IPS-18a (cell line): ENCODE data around the gene AMBN.

Source experiments
- H3K27ac ChIP-seq: one replicate; pipeline ENCODE4 v1.5.1; 2013; ENCODE audit warnings: low read length
- H3K27me3 ChIP-seq: one replicate; pipeline ENCODE4 v1.6.1; 2013; ENCODE audit warnings: mild to moderate bottlenecking, low read length; ENCODE audit not compliant: control insufficient read depth, insufficient read depth
- H3K36me3 ChIP-seq: one replicate; pipeline ENCODE4 v1.6.1; 2013; ENCODE audit warnings: low read depth, low read length; ENCODE audit not compliant: control insufficient read depth
- H3K4me1 ChIP-seq: one replicate; pipeline ENCODE4 v1.6.1; 2013; ENCODE audit warnings: low read depth, low read length; ENCODE audit not compliant: control insufficient read depth
- H3K4me3 ChIP-seq: one replicate; pipeline ENCODE4 v1.5.1; 2013; ENCODE audit warnings: low read length
- H3K9ac ChIP-seq: one replicate; pipeline ENCODE4 v1.6.1; 2013; ENCODE audit warnings: mild to moderate bottlenecking, low read length, moderate library complexity
- H3K9me3 ChIP-seq: one replicate; pipeline ENCODE4 v1.6.1; 2013; ENCODE audit warnings: low read depth, low read length; ENCODE audit not compliant: control insufficient read depth

Gene AMBN

DNA sequence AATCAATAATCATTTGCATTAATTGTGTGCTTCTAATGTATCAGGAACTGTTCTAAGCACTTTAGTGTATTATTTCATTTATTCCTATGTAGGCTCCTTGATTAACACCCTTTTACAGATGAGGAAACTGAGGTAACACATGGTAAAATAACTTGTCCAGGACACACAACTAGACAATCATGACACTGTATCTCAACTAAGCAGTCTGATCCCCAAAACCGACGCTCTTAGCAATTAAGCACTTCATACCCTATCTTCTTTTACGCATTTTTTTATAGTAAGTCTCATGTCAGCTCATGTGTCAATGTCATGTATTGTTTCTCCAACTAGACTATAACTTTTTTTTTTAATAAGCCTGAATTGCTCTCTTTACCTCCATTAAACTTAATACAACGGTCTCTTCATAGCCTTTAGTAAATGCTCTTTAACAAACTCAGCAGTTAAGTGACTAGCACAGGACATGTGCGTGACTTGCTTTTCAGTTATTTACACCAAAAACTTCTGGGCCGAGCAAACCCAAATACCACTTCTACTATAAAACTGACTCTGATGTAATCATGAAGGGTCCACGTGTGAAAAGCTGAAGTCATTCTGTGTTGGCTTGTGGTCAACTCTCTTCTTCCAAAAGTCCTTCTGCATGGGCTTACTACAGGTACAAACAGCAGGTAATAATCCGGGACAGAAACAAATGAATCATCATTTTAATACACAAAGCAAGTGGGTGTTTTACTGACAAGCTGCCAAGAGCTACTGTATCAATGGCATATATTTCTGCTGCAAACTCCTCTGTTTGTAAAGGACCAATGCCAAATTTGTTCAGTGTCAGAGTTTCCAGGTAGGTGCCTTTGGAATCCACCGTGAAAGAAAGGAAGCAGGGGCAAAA, 7.9 kb upstream of the AMBN start:
- H3K27ac ChIP-seq: no peak overlapping the region
- H3K9ac ChIP-seq: no peak overlapping the region
- no peak overlapping the region for H3K4me3 ChIP-seq
- H3K36me3 ChIP-seq: no peaks in the 10 kb centered on the region
- H3K27me3 ChIP-seq: no peaks in the 10 kb centered on the region
- no peaks in the 10 kb centered on the region for H3K9me3 ChIP-seq
- no peaks in the 10 kb centered on the region for H3K4me1 ChIP-seq

DNA sequence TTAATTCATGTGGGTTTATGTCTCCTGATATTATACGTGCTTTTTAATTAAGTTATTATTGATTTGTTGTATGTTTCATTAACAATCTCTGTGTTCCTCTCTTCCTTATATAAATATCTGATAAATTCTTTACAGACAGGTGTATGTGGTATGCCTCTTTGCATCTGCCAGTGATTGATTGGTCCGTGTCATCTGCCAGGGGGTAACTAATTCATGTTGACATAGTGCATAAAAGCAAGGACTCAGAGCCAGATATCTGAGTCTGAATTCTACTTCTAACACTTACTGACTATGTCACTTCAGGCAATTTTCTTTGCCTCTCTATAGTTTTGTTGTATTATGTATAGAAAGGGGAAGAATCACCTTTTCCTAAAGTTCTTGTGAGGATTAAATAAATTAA, 5.2 kb upstream of the AMBN start:
- Histone ChIP-seq H3K4me3 (no peak overlapping the region), H3K36me3 (no peaks in the 10 kb centered on the region), H3K27ac (no peak overlapping the region), H3K4me1 (no peaks in the 10 kb centered on the region), H3K27me3 (no peaks in the 10 kb centered on the region), H3K9ac (no peak overlapping the region), H3K9me3 (no peaks in the 10 kb centered on the region)

- no peaks in the 10 kb centered on the region for H3K4me1 ChIP-seq
- no peak overlapping the region for H3K4me3 ChIP-seq
- no peaks in the 10 kb centered on the region for H3K27me3 ChIP-seq
- H3K9ac ChIP-seq: no peak overlapping the region
- no peak overlapping the region for H3K27ac ChIP-seq
- no peaks in the 10 kb centered on the region for H3K9me3 ChIP-seq
- no peaks in the 10 kb centered on the region for H3K36me3 ChIP-seq
These were observed 2.3 kb upstream of the AMBN start for GRCh38 chr4:70589785-70590184.

DNA sequence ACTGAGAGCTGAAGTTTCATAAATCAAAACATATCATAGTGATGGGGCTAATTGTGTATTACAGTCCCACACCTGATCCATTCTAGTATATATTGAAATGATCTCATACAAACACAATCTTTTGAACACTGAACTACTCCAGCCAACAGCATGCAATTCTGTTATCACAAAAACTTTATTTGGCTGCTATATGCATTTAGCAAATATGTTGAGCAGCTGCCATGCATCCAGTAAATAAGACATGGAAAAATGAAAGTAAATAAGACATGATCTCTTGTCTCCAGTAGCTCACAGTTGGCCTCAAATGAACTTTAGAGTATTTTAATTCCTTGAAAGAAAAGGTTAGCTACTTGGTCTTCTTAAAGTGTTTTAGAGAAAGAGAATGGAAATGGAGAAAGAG, 2.1 kb downstream of the AMBN start:
- Histone ChIP-seq H3K4me3 (no peak overlapping the region), H3K9ac (no peak overlapping the region), H3K27ac (no peak overlapping the region), H3K9me3 (no peaks in the 10 kb centered on the region), H3K4me1 (no peaks in the 10 kb centered on the region), H3K36me3 (no peaks in the 10 kb centered on the region), H3K27me3 (no peaks in the 10 kb centered on the region)

DNA sequence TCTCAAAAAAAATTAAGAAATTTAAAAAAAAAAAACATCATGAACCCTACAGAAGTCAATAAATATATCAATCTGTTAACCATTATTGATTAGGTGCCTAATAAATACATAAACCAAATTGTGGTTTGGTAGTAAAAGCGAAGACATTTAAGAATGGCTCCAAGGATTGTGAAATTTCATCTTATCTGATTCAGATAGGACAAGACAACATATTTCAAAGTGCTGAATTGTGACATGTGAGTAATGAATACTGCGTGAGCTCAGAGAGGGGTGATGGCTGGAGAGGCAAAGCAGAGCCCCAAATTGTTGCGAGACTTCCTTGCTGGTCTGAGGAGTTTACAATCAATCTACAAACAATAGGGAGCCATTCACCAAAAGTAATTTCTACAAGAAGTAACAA, 8.2 kb downstream of the AMBN start:
- no peaks in the 10 kb centered on the region for H3K4me1 ChIP-seq
- no peaks in the 10 kb centered on the region for H3K27me3 ChIP-seq

GRCh38 chr4:70600977-70601376, 8.9 kb downstream of the AMBN start:
- Histone ChIP-seq H3K27me3 (no peaks in the 10 kb centered on the region), H3K36me3 (no peaks in the 10 kb centered on the region)

More for the DNA sequence above, 8.2 kb downstream of the AMBN start:
- Histone ChIP-seq H3K36me3 (no peaks in the 10 kb centered on the region), H3K4me3 (no peak overlapping the region), H3K27ac (no peak overlapping the region), H3K9ac (no peak overlapping the region), H3K9me3 (no peaks in the 10 kb centered on the region)

DNA sequence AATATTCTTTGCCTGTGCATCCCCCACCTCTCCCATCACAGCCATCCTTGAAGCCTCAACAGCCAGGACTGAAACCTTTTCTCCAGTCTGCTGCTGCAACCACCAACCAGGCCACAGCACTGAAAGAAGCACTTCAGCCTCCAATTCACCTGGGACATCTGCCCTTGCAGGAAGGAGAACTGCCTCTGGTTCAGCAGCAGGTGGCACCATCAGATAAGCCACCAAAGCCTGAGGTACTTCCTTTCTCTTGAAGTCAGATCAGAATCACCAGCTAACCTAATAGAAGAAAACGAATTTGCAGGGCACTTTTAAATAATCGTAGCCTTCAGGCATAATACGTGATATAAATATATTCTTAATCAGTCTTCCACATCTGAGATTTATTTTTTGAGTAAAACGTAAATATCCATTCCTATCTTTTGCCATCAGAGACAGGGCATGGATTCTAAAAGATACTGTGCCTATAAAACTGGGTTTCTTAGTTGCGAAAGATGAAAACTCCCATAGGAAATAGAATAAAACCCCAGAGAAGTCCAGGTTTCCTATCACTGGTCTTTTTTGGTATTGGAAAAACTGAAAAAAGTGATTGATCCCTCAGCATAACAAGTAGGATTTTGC, 9.5 kb downstream of the AMBN start:
- H3K9me3 ChIP-seq: no peaks in the 10 kb centered on the region
- no peaks in the 10 kb centered on the region for H3K27me3 ChIP-seq
- H3K4me3 ChIP-seq: no peak overlapping the region
- H3K27ac ChIP-seq: no peak overlapping the region
- no peak overlapping the region for H3K9ac ChIP-seq
- H3K4me1 ChIP-seq: no peaks in the 10 kb centered on the region
- H3K36me3 ChIP-seq: no peaks in the 10 kb centered on the region

More at GRCh38 chr4:70600977-70601376, 8.9 kb downstream of the AMBN start:
- no peak overlapping the region for H3K4me3 ChIP-seq
- no peaks in the 10 kb centered on the region for H3K9me3 ChIP-seq
- no peak overlapping the region for H3K27ac ChIP-seq
- no peak overlapping the region for H3K9ac ChIP-seq
- no peaks in the 10 kb centered on the region for H3K4me1 ChIP-seq

DNA sequence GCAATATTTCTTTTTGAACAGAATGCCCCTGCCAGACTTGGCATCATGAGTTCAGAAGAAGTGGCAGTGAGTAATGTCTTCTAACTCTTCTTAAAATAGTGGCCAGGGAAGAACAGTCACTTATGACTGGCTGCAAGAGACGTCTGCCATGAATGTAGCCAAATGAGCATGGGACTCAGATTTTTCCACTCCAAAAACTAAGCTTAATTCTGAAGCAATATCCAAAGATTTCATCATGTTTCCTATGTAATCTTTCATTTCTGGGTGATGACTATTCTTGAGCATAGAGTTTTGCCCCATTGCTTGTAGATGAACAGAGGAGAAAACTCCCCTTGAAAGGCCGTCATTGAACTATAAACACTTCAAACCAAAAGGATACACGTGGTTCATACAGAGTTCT, 11.8 kb downstream of the AMBN start:
- Histone ChIP-seq H3K4me1 (no peaks in the 10 kb centered on the region), H3K9ac (no peak overlapping the region), H3K27me3 (no peaks in the 10 kb centered on the region), H3K9me3 (no peaks in the 10 kb centered on the region), H3K27ac (no peak overlapping the region), H3K36me3 (no peaks in the 10 kb centered on the region), H3K4me3 (no peak overlapping the region)

GRCh38 chr4:70606459-70606858, 14.4 kb downstream of the AMBN start:
- H3K36me3 ChIP-seq: no peaks in the 10 kb centered on the region
- H3K4me3 ChIP-seq: no peak overlapping the region
- no peaks in the 10 kb centered on the region for H3K9me3 ChIP-seq
- no peaks in the 10 kb centered on the region for H3K4me1 ChIP-seq
- H3K27ac ChIP-seq: no peak overlapping the region
- H3K9ac ChIP-seq: no peak overlapping the region
- H3K27me3 ChIP-seq: no peaks in the 10 kb centered on the region

DNA sequence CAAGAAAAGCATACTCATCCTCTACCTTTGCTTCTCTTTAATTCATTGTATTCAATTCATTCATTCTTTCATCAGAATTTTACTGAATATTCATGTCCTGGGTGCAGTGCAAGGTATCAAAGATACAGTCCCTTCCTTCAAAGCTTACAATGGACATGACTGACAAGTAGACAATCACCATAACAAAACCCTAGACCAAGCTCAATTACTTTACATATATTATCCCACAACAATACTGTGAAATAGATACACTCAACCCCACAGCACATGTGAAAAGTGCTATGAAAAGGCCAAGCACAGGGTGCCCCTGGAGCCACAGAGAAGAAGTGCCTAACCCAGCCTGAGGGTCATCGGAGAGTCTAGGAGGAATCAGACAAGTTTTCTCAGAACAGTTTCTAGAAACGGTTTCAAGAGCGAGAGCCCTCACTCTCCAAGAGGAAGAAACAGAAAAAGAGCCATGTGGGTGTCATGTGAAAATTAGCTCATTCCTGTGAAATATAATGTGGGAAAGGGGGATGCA, 15.3 kb downstream of the AMBN start:
- Histone ChIP-seq H3K4me1 (no peaks in the 10 kb centered on the region), H3K9me3 (no peaks in the 10 kb centered on the region), H3K36me3 (no peaks in the 10 kb centered on the region), H3K27ac (no peak overlapping the region), H3K4me3 (no peak overlapping the region), H3K9ac (no peak overlapping the region), H3K27me3 (no peaks in the 10 kb centered on the region)

DNA sequence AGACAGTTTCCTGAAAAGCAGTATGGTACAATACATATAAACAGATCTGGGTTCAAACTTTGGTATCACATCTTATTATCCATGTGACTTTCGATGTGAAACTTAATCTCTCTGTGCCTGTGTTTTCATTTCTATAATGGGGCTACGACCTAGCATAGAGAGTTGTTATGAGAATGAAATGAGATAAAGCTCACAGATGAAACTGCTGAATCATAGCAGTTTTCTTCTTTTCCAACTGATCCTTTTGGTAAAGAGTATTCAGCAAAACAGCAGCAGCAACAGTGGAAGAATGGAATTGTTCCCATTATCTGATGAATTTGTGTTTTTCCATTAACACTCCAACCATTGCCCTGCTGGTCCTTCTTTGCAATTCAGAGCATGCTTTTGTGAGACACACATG, 16.3 kb downstream of the AMBN start:
- no peaks in the 10 kb centered on the region for H3K27me3 ChIP-seq
- H3K4me1 ChIP-seq: no peaks in the 10 kb centered on the region
- no peak overlapping the region for H3K27ac ChIP-seq
- no peak overlapping the region for H3K9ac ChIP-seq
- H3K36me3 ChIP-seq: no peaks in the 10 kb centered on the region
- no peaks in the 10 kb centered on the region for H3K9me3 ChIP-seq
- H3K4me3 ChIP-seq: no peak overlapping the region
